Fibroblast of the aortic adventitia (primary cell): Measurements from ENCODE around the gene GREB1. TPM values are rescaled to one million over a fixed set of nuclear protein-coding genes. Genes with fewer than 3 reads are reported as not detected.

Source experiments
- DNase-seq: peaks from one replicate; pipeline ENCODE4 v3.0.0-alpha.2; 2010; ENCODE audit warnings: low read depth
- H3K4me3 ChIP-seq: 2 replicates; pipeline ENCODE4 v1.5.1; 2011; ENCODE audit warnings: low read depth, mild to moderate bottlenecking, control low read depth, low read length, moderate library complexity
- CTCF ChIP-seq: IDR thresholded peaks from 2 replicates; pipeline ENCODE4 v1.5.1; 2011; ENCODE audit warnings: mild to moderate bottlenecking, low read length, control low read depth, inconsistent platforms; ENCODE audit not compliant: insufficient read depth
- total RNA-seq: library from RNA; depleted of rRNA; stranded (reverse); fragments of >200 nt; gene quantifications from 2 replicates; pipeline ENCODE4 v1.2.3, GENCODE V29; 2012; ENCODE audit warnings: low replicate concordance

GREB1 gene
- total RNA-seq, 1 donor = under 0.01 TPM

- no peak for DNase-seq
- H3K4me3 ChIP-seq = no peak overlapping the region
- no peak for TF ChIP-seq CTCF
Measured at GRCh38 chr2:11663427-11663826, 129.6 kb downstream of the GREB1 start.

GRCh38 chr2:11665028-11665427 lies 131.2 kb downstream of the GREB1 start:
- no peak for TF ChIP-seq CTCF
- no peak overlapping the region for H3K4me3 ChIP-seq
- no peak for DNase-seq

GRCh38 chr2:11665510-11666362 lies 131.9 kb downstream of the GREB1 start:
- H3K4me3 ChIP-seq = no peak overlapping the region
- no peak for TF ChIP-seq CTCF
- no peak for DNase-seq

GRCh38 chr2:11667194-11667593 lies 133.3 kb downstream of the GREB1 start:
- no peak for TF ChIP-seq CTCF
- no peak overlapping the region for H3K4me3 ChIP-seq
- no peak for DNase-seq

GRCh38 chr2:11667866-11668637 lies 134.2 kb downstream of the GREB1 start:
- no peak for TF ChIP-seq CTCF
- no peak overlapping the region for H3K4me3 ChIP-seq
- no peak for DNase-seq

- peak within 1 kb of the TSS; percentile 22 for H3K4me3 ChIP-seq
- no peak for TF ChIP-seq CTCF
- peak; percentile 47 for DNase-seq
Measured at GRCh38 chr2:11669454-11670291, 135.8 kb downstream of the GREB1 start, which contains the start of gene NTSR2. TSS of gene NTSR2 (minus strand) at chr2:11670195. CDS start at chr2:11670129, 66 bp downstream.
